GM19328 (cell line): ENCODE results near the gene LDLR.
"Not testable (repeated sequence)": the region's sequence is repeated elsewhere in the genome, so short reads cannot be mapped to it uniquely, and the experiment has no call there.

Experiments used
- ATAC-seq: cut with Tn5 transposase; IDR thresholded peaks from one replicate; pipeline ENCODE4 v1.9.1; 2021; ENCODE audit warnings: mild to moderate bottlenecking, moderate library complexity; ENCODE audit not compliant: unreplicated experiment

Gene LDLR

GRCh38 chr19:11102944-11103343, 13.7 kb downstream of the LDLR start:
- ATAC-seq: no peak

DNA sequence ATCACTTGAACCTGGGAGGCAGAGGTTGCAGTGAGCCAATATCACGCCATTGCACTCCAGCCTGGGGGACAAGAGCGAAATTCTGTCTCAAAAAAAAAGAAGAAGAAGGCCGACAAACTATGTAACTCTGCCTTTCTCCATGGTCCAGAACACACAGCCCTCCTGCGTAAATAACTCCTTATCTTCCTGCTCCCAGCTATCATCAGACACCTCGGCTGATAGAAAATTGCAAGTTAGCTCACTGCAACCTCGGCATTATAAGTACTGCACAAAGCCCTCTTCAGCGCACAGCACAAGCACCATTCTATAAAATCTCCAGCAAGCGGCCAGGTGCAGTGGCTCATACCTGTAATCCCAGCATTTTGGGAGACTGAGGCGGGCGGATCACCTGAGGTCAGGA, 14.4 kb downstream of the LDLR start:
- ATAC-seq: not testable (repeated sequence)

DNA sequence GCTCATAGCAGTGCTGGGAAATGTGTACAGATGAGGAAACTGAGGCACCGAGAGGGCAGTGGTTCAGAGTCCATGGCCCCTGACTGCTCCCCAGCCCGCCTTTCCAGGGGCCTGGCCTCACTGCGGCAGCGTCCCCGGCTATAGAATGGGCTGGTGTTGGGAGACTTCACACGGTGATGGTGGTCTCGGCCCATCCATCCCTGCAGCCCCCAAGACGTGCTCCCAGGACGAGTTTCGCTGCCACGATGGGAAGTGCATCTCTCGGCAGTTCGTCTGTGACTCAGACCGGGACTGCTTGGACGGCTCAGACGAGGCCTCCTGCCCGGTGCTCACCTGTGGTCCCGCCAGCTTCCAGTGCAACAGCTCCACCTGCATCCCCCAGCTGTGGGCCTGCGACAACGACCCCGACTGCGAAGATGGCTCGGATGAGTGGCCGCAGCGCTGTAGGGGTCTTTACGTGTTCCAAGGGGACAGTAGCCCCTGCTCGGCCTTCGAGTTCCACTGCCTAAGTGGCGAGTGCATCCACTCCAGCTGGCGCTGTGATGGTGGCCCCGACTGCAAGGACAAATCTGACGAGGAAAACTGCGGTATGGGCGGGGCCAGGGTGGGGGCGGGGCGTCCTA, 15.9 kb downstream of the LDLR start:
- no peak for ATAC-seq

DNA sequence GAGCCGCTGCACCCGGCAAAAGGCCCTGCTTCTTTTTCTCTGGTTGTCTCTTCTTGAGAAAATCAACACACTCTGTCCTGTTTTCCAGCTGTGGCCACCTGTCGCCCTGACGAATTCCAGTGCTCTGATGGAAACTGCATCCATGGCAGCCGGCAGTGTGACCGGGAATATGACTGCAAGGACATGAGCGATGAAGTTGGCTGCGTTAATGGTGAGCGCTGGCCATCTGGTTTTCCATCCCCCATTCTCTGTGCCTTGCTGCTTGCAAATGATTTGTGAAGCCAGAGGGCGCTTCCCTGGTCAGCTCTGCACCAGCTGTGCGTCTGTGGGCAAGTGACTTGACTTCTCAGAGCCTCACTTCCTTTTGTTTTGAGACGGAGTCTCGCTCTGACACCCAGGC, 17.2 kb downstream of the LDLR start:
- no peak for ATAC-seq

GRCh38 chr19:11108746-11109145, 19.5 kb downstream of the LDLR start:
- no peak for ATAC-seq

DNA sequence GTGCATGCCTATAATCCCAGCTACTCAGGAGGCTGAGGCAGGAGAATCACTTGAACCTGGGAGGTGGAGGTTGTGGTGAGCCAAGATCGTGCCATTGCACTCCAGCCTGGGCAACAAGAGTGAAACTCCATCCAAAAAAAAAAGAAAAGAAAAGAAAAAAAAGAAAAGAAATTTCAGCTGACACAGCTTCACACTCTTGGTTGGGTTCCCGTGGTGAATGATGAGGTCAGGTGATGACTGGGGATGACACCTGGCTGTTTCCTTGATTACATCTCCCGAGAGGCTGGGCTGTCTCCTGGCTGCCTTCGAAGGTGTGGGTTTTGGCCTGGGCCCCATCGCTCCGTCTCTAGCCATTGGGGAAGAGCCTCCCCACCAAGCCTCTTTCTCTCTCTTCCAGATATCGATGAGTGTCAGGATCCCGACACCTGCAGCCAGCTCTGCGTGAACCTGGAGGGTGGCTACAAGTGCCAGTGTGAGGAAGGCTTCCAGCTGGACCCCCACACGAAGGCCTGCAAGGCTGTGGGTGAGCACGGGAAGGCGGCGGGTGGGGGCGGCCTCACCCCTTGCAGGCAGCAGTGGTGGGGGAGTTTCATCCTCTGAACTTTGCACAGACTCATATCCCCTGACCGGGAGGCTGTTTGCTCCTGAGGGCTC, 22.0 kb downstream of the LDLR start:
- no peak for ATAC-seq

DNA sequence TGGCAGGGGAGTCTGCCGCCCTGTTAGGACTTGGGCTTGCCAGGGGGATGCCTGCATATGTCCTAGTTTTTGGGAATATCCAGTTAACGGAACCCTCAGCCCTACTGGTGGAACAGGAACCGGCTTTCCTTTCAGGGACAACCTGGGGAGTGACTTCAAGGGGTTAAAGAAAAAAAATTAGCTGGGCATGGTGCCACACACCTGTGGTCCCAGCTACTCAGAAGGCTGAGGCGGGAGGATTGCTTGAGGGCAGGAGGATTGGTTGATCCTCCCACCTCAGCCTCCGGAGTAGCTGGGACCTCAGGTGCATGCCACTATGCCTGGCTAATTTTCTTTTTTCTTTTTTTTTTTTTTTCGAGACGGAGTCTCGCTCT, 22.5 kb downstream of the LDLR start:
- ATAC-seq: no peak

- no peak for ATAC-seq
Observed at GRCh38 chr19:11113140-11113708, 24.0 kb downstream of the LDLR start.

- no peak for ATAC-seq
Observed at GRCh38 chr19:11115042-11115441, 25.8 kb downstream of the LDLR start.

DNA sequence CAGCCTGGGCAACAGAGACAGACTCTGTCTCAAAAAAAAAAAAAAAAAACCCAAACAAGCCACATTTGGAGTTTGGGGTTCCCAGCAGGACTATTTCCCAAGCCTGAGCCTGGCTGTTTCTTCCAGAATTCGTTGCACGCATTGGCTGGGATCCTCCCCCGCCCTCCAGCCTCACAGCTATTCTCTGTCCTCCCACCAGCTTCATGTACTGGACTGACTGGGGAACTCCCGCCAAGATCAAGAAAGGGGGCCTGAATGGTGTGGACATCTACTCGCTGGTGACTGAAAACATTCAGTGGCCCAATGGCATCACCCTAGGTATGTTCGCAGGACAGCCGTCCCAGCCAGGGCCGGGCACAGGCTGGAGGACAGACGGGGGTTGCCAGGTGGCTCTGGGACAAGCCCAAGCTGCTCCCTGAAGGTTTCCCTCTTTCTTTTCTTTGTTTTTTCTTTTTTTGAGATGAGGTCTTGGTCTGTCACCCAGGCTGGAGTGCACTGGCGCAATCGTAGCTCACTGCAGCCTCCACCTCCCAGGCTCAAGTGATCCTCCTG, 26.7 kb downstream of the LDLR start:
- ATAC-seq: no peak

- no peak for ATAC-seq
Observed at GRCh38 chr19:11116507-11116906, 27.2 kb downstream of the LDLR start.

- not testable (repeated sequence) for ATAC-seq
Observed at GRCh38 chr19:11121963-11122362, 32.7 kb downstream of the LDLR start.

DNA sequence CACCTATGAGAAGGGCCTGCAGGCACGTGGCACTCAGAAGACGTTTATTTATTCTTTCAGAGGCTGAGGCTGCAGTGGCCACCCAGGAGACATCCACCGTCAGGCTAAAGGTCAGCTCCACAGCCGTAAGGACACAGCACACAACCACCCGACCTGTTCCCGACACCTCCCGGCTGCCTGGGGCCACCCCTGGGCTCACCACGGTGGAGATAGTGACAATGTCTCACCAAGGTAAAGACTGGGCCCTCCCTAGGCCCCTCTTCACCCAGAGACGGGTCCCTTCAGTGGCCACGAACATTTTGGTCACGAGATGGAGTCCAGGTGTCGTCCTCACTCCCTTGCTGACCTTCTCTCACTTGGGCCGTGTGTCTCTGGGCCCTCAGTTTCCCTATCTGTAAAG, 33.9 kb downstream of the LDLR start:
- ATAC-seq: no peak

DNA sequence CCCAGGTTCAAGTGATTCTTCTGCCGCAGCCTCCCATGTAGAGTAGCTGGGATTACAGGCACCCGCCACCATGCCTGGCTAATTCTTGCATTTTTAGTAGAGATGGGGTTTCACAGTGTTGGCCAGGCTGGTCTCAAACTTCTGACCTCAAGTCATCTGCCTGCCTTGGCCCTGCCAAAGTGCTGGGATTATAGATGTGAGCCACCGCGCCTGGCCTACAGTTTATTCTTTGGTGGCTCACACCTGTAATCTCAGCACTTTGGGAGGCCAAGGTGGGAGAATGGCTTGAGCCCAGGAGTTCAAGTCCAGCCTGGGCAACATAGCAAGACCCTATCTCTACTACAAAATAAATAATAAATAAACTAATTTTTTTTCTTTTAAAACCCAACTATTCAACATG, 34.9 kb downstream of the LDLR start:
- not testable (repeated sequence) for ATAC-seq

DNA sequence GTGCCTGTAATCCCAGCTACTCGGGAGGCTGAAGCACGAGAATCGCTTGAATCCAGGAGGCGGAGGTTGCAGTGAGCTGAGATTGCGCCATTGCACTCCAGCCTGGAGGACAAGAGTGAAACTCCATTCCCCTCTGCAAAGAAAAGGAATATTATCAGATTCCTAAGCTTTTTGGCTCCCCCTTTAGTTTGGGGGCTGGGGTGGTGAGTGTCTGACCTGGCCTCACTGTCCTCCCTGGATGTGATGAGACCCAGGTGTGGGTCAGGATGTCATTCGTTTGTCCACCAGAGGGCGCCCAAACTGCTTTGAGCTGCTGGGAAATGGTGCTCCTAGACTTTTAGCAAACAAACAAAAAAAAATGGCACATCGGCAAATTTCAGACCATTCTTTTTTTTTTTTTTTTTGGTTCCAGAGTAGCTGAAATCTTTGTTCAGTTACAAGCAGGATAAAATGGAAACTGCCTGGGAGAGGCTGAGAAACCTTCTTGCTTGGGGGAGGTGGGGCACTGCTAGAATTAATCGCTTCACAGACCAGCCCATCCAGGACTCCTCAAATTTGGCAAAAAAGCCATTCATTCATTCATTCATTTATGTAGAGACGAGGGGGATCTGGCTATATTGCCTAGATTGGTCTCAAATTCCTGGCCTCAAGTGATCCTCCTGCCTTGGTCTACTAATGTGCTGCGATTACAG, 36.9 kb downstream of the LDLR start:
- no peak for ATAC-seq

- no peak for ATAC-seq
Observed at GRCh38 chr19:11127905-11128304, 38.6 kb downstream of the LDLR start.

DNA sequence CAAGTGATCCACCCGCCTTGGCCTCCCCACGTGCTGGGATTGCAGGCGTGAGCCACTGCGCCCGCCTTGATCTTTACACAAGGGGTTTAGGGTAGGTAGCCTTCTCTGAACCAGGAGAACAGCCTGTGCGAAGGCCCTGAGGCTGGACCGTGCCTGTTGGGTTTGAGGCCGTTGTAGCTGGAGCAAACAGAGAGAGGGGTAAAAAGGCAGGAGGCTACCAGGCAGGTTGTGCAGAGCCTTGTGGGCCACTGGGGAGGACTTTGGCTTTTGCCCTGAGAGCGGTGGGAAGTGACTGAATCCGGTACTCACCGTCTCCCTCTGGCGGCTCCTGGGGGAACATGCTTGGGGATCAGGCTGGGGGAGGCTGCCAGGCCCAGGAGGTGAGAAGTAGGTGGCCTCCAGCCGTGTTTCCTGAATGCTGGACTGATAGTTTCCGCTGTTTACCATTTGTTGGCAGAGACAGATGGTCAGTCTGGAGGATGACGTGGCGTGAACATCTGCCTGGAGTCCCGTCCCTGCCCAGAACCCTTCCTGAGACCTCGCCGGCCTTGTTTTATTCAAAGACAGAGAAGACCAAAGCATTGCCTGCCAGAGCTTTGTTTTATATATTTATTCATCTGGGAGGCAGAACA, 41.7 kb downstream of the LDLR start:
- no peak for ATAC-seq

GRCh38 chr19:11131471-11131870, 42.2 kb downstream of the LDLR start:
- no peak for ATAC-seq

GRCh38 chr19:11136400-11137101, 47.3 kb downstream of the LDLR start:
- no peak for ATAC-seq

GRCh38 chr19:11137542-11138384, 48.5 kb downstream of the LDLR start:
- no peak for ATAC-seq
